DOHH2 (cell line): ENCODE data around the gene PGA3.
"Not testable (repeated sequence)": the region's sequence is repeated elsewhere in the genome, so short reads cannot be mapped to it uniquely, and the experiment has no call there.

Experiments used
- H3F3A ChIP-seq: fragments of 200-600 bp; sonication (generic), shearing (Covaris generic); 2 replicates; pipeline ENCODE4 v1.6.0; 2016; ENCODE audit warnings: antibody characterized with exemption, mild to moderate bottlenecking; ENCODE audit not compliant: control insufficient read depth, insufficient read depth
- H3K27ac ChIP-seq: fragments of 200-600 bp; sonication (generic); 2 replicates; pipeline ENCODE4 v1.5.1; 2014; ENCODE audit warnings: low read depth, mild to moderate bottlenecking, low read length, moderate library complexity
- H3K27me3 ChIP-seq: fragments of 200-600 bp; sonication (generic); 2 replicates; pipeline ENCODE4 v1.6.1; 2014; ENCODE audit warnings: mild to moderate bottlenecking, low read length, mixed read lengths; ENCODE audit not compliant: control insufficient read depth
- H3K36me3 ChIP-seq: fragments of 200-600 bp; sonication (generic); 2 replicates; pipeline ENCODE4 v1.6.1; 2014; ENCODE audit warnings: mild to moderate bottlenecking, low read length, moderate library complexity, mixed read lengths; ENCODE audit not compliant: control insufficient read depth
- H3K4me1 ChIP-seq: fragments of 200-600 bp; sonication (generic); 2 replicates; pipeline ENCODE4 v1.6.1; 2014; ENCODE audit warnings: mild to moderate bottlenecking, low read length, mixed read lengths; ENCODE audit not compliant: control insufficient read depth
- H3K4me2 ChIP-seq: fragments of 200-600 bp; sonication (generic); 2 replicates; pipeline ENCODE4 v1.6.0; 2014; ENCODE audit warnings: mild to moderate bottlenecking, low read length, moderate library complexity
- H3K4me3 ChIP-seq: fragments of 200-600 bp; sonication (generic); 2 replicates; pipeline ENCODE4 v1.5.1; 2014; ENCODE audit warnings: mild to moderate bottlenecking, low read length, mixed read lengths
- H3K79me2 ChIP-seq: fragments of 200-600 bp; sonication (generic); 2 replicates; pipeline ENCODE4 v1.6.1; 2014; ENCODE audit warnings: mild to moderate bottlenecking, low read length, mixed read lengths; ENCODE audit not compliant: control insufficient read depth
- H3K9me2 ChIP-seq: fragments of 200-600 bp; sonication (generic); replicated peaks from 2 replicates; pipeline ENCODE4 v1.6.1; 2014; ENCODE audit warnings: mild to moderate bottlenecking, low read length, mixed read lengths; ENCODE audit not compliant: control insufficient read depth
- H3K9me3 ChIP-seq: fragments of 200-600 bp; sonication (generic); 2 replicates; pipeline ENCODE4 v1.6.1; 2014; ENCODE audit warnings: antibody characterized with exemption, low read length, mixed read lengths; ENCODE audit not compliant: control insufficient read depth, insufficient read depth
- H4K20me1 ChIP-seq: fragments of 200-600 bp; sonication (generic); 2 replicates; pipeline ENCODE4 v1.6.0; 2014; ENCODE audit warnings: low read depth, mild to moderate bottlenecking, antibody characterized with exemption, low read length, moderate library complexity; ENCODE audit not compliant: control insufficient read depth, insufficient read depth
- CTCF ChIP-seq: fragments of 200-600 bp; sonication (generic); IDR thresholded peaks from one replicate; pipeline ENCODE4 v1.5.1; 2014; ENCODE audit warnings: antibody characterized with exemption, mild to moderate bottlenecking, low read depth, low read length; ENCODE audit not compliant: poor library complexity, severe bottlenecking
- EZH2phosphoT487 ChIP-seq: fragments of 200-600 bp; sonication (generic); IDR thresholded peaks from 2 replicates; pipeline ENCODE4 v1.6.1; 2017; ENCODE audit warnings: borderline replicate concordance, mild to moderate bottlenecking, antibody characterized with exemption, low read length, moderate library complexity, mixed read lengths

The PGA3 gene

GRCh38 chr11:61163021-61163420, 40.3 kb upstream of the PGA3 start:
- H3K4me3 ChIP-seq = no peak overlapping the region
- no peaks in the 10 kb centered on the region for H3K9me2 ChIP-seq
- no peaks in the 10 kb centered on the region for H3K27me3 ChIP-seq
- H3K79me2 ChIP-seq = peaks cover 24% of the 10 kb centered on the region
- H3F3A ChIP-seq = peaks cover 31% of the 10 kb centered on the region
- no peaks in the 10 kb centered on the region for H3K9me3 ChIP-seq
- no peak overlapping the region for H3K27ac ChIP-seq
- H3K4me1 ChIP-seq = peaks cover 54% of the 10 kb centered on the region
- no peaks in the 10 kb centered on the region for H4K20me1 ChIP-seq
- H3K4me2 ChIP-seq = no peak overlapping the region
- no peaks in the 10 kb centered on the region for H3K36me3 ChIP-seq
- TF ChIP-seq CTCF = no peak
- TF ChIP-seq EZH2phosphoT487 = no peak

- no peaks in the 10 kb centered on the region for H3K36me3 ChIP-seq
- H3K79me2 ChIP-seq = peaks cover 17% of the 10 kb centered on the region
- TF ChIP-seq EZH2phosphoT487 (no peak), CTCF (no peak)
- H3K9me3 ChIP-seq = no peaks in the 10 kb centered on the region
- H4K20me1 ChIP-seq = no peaks in the 10 kb centered on the region
- no peaks in the 10 kb centered on the region for H3K9me2 ChIP-seq
- no peak overlapping the region for H3K4me3 ChIP-seq
- H3K4me1 ChIP-seq = peaks cover 56% of the 10 kb centered on the region
- no peak overlapping the region for H3K27ac ChIP-seq
- H3F3A ChIP-seq = peaks cover 23% of the 10 kb centered on the region
- no peaks in the 10 kb centered on the region for H3K27me3 ChIP-seq
- H3K4me2 ChIP-seq = no peak overlapping the region
These were observed 39.4 kb upstream of the PGA3 start for GRCh38 chr11:61163714-61164605.

- Histone ChIP-seq H3K9me3 (no peaks in the 10 kb centered on the region), H3K36me3 (no peaks in the 10 kb centered on the region), H3K9me2 (no peaks in the 10 kb centered on the region), H3K4me1 (peaks cover 53% of the 10 kb centered on the region), H3F3A (peaks cover 19% of the 10 kb centered on the region), H3K4me3 (no peak overlapping the region), H3K4me2 (no peak overlapping the region), H3K79me2 (peaks cover 13% of the 10 kb centered on the region), H3K27ac (no peak overlapping the region), H4K20me1 (no peaks in the 10 kb centered on the region), H3K27me3 (no peaks in the 10 kb centered on the region)
- no peak for TF ChIP-seq EZH2phosphoT487
- TF ChIP-seq CTCF = no peak
These were observed 38.5 kb upstream of the PGA3 start for GRCh38 chr11:61164606-61165424.

GRCh38 chr11:61165785-61166184, 37.5 kb upstream of the PGA3 start:
- not testable (repeated sequence) for H3K79me2 ChIP-seq, H3K9me3 ChIP-seq, H3K9me2 ChIP-seq, H3K27me3 ChIP-seq, H3K27ac ChIP-seq, H3K4me3 ChIP-seq, H3K36me3 ChIP-seq, H3K4me2 ChIP-seq, H3F3A ChIP-seq, H4K20me1 ChIP-seq
- H3K4me1 ChIP-seq = peaks cover 44% of the 10 kb centered on the region

GRCh38 chr11:61166331-61166730, 37.0 kb upstream of the PGA3 start:
- not testable (repeated sequence) for H3K9me2 ChIP-seq, H3K79me2 ChIP-seq, H3K4me3 ChIP-seq, H3K27ac ChIP-seq, H4K20me1 ChIP-seq, H3K36me3 ChIP-seq, H3F3A ChIP-seq, H3K9me3 ChIP-seq, H3K4me2 ChIP-seq, H3K27me3 ChIP-seq
- peaks cover 42% of the 10 kb centered on the region for H3K4me1 ChIP-seq
